IMR-90 (cell line): ENCODE data around the gene GALNT7. TPM values are rescaled to one million over a fixed set of nuclear protein-coding genes. Genes with fewer than 3 reads are reported as not detected.

Source experiments
- ATAC-seq: fragments of 200-7000 bp; cut with Tn5 transposase; 2 replicates; pipeline ENCODE4 v1.9.1; 2020; ENCODE audit warnings: low read depth, mild to moderate bottlenecking, moderate library complexity
- BruUV-seq: library from RNA; stranded (reverse); fragments of 400-500 nt; replicated peaks from 2 replicates; lab custom pipeline; 2021; lab: Mats Ljungman, UMichigan
- CTCF ChIA-PET: fragments of 300-600 bp; formaldehyde crosslinking; extraction: SDS; loops from one replicate; lab custom pipeline; 2021; ENCODE audit warnings: antibody characterized with exemption; lab: Yijun Ruan, JAX
- POLR2A ChIA-PET: fragments of 300-600 bp; sonication (Branson Sonifier 250); formaldehyde crosslinking; loops from one replicate; lab custom pipeline; 2022; ENCODE audit warnings: antibody characterized with exemption; ENCODE audit not compliant: unreplicated experiment; lab: Charles Lee
- DNase-seq: peaks from one replicate; pipeline ENCODE4 v3.0.0; 2013
- H2AFZ ChIP-seq: replicated peaks from 2 replicates; pipeline ENCODE3; 2013; ENCODE audit warnings: low read length, mild to moderate bottlenecking; ENCODE audit not compliant: poor library complexity
- H2AK5ac ChIP-seq: 2 replicates; pipeline ENCODE4 v1.6.1; 2013; ENCODE audit warnings: low read depth, low read length, inconsistent platforms
- H2AK9ac ChIP-seq: replicated peaks from 2 replicates; pipeline ENCODE3; 2013; ENCODE audit warnings: mild to moderate bottlenecking, low read depth, low read length, moderate library complexity; ENCODE audit not compliant: poor library complexity
- H2BK120ac ChIP-seq: 2 replicates; pipeline ENCODE4 v1.6.1; 2013; ENCODE audit warnings: low read depth, low read length, inconsistent platforms
- H2BK15ac ChIP-seq: 3 replicates; pipeline ENCODE4 v1.6.1; 2013; ENCODE audit warnings: low read depth, low read length, inconsistent platforms
- H2BK20ac ChIP-seq: 2 replicates; pipeline ENCODE4 v1.6.1; 2013; ENCODE audit warnings: low read depth, mild to moderate bottlenecking, inconsistent platforms, low read length, moderate library complexity
- H2BK5ac ChIP-seq: 2 replicates; pipeline ENCODE4 v1.6.1; 2013; ENCODE audit warnings: mild to moderate bottlenecking, low read depth, low read length, inconsistent platforms; ENCODE audit not compliant: poor library complexity, severe bottlenecking
- H3K14ac ChIP-seq: replicated peaks from 2 replicates; pipeline ENCODE4 v1.6.1; 2013; ENCODE audit warnings: low read depth, low read length, inconsistent platforms
- H3K18ac ChIP-seq: 2 replicates; pipeline ENCODE4 v1.6.1; 2013; ENCODE audit warnings: low read depth, low read length, control low read depth
- H3K23ac ChIP-seq: 2 replicates; pipeline ENCODE4 v1.6.1; 2013; ENCODE audit warnings: low read depth, low read length, inconsistent platforms
- H3K27ac ChIP-seq: 2 replicates; pipeline ENCODE4 v1.5.1; 2013; ENCODE audit warnings: mild to moderate bottlenecking, control low read depth, low read length; ENCODE audit not compliant: insufficient read depth
- H3K27me3 ChIP-seq: 2 replicates; pipeline ENCODE4 v1.6.1; 2013; ENCODE audit warnings: low read length; ENCODE audit not compliant: control insufficient read depth, insufficient read depth
- H3K36me3 ChIP-seq: 2 replicates; pipeline ENCODE4 v1.6.1; 2013; ENCODE audit warnings: low read length, mixed read lengths; ENCODE audit not compliant: control insufficient read depth, insufficient read depth
- H3K4ac ChIP-seq: 2 replicates; pipeline ENCODE4 v1.6.1; 2013; ENCODE audit warnings: low read depth, low read length, inconsistent platforms
- H3K4me1 ChIP-seq: 2 replicates; pipeline ENCODE4 v1.6.1; 2013; ENCODE audit warnings: low read length, mixed read lengths; ENCODE audit not compliant: control insufficient read depth, insufficient read depth
- H3K4me2 ChIP-seq: 2 replicates; pipeline ENCODE4 v1.6.1; 2013; ENCODE audit warnings: low read depth, mild to moderate bottlenecking, control low read depth, low read length, moderate library complexity
- H3K4me3 ChIP-seq: 2 replicates; pipeline ENCODE4 v1.5.1; 2013; ENCODE audit warnings: low read depth, mild to moderate bottlenecking, control low read depth, low read length, moderate library complexity; ENCODE audit not compliant: insufficient read depth
- H3K56ac ChIP-seq: 2 replicates; pipeline ENCODE4 v1.6.1; 2013; ENCODE audit warnings: low read length, inconsistent platforms; ENCODE audit not compliant: insufficient read depth; ENCODE audit errors: extremely low read depth
- H3K79me1 ChIP-seq, 2 experiments: 2 replicates each; pipeline ENCODE4 v1.6.1; 2013; ENCODE audit warnings: low read length in 2 of 2, inconsistent platforms in 1 of 2, low read depth in 1 of 2
- H3K9ac ChIP-seq: 2 replicates; pipeline ENCODE4 v1.6.1; 2013; ENCODE audit warnings: low read depth, low read length, control low read depth
- H3K9me1 ChIP-seq: 2 replicates; pipeline ENCODE4 v1.6.1; 2013; ENCODE audit warnings: low read length, inconsistent platforms; ENCODE audit not compliant: insufficient read depth
- H3K9me3 ChIP-seq: 2 replicates; pipeline ENCODE4 v1.6.1; 2013; ENCODE audit warnings: low read length; ENCODE audit not compliant: control insufficient read depth, insufficient read depth
- H4K20me1 ChIP-seq: 2 replicates; pipeline ENCODE4 v1.6.1; 2013; ENCODE audit warnings: low read length, inconsistent platforms; ENCODE audit not compliant: insufficient read depth
- H4K5ac ChIP-seq: 2 replicates; pipeline ENCODE4 v1.6.1; 2013; ENCODE audit warnings: mild to moderate bottlenecking, low read depth, low read length, control low read depth
- H4K8ac ChIP-seq, 2 experiments: 2 replicates each; pipeline ENCODE4 v1.6.1; 2013; ENCODE audit warnings: low read depth in 2 of 2, low read length in 2 of 2, control low read depth in 1 of 2, inconsistent platforms in 1 of 2
- H4K91ac ChIP-seq: 2 replicates; pipeline ENCODE4 v1.6.1; 2013; ENCODE audit warnings: low read depth, low read length, inconsistent platforms; ENCODE audit not compliant: insufficient read depth
- ELK1 ChIP-seq: fragments of 150-350 bp; IDR thresholded peaks from 2 replicates; pipeline ENCODE4 v1.6.1; 2016; ENCODE audit warnings: low read depth, mild to moderate bottlenecking, low read length, moderate library complexity, borderline replicate concordance
- FOS ChIP-seq: fragments of 150-350 bp; IDR thresholded peaks from 2 replicates; pipeline ENCODE4 v1.6.1; 2016; ENCODE audit warnings: low read depth, low read length
- MXI1 ChIP-seq: IDR thresholded peaks from 2 replicates; pipeline ENCODE4 v1.6.1; 2012; ENCODE audit warnings: low read depth, mild to moderate bottlenecking, low read length, moderate library complexity, borderline replicate concordance
- RAD21 ChIP-seq: IDR thresholded peaks from 2 replicates; pipeline ENCODE4 v1.6.1; 2012; ENCODE audit warnings: low read length, improper control_type of control experiment
- RFX5 ChIP-seq: IDR thresholded peaks from 2 replicates; pipeline ENCODE4 v1.8.0; 2012; ENCODE audit warnings: low read depth, mild to moderate bottlenecking, low read length, moderate library complexity
- USF2 ChIP-seq: fragments of 150-350 bp; IDR thresholded peaks from 2 replicates; pipeline ENCODE4 v1.6.1; 2017; ENCODE audit warnings: mild to moderate bottlenecking, antibody characterized with exemption, low read length, low read depth
- WGBS, 2 experiments: methylation state at CpG; one replicate each; pipeline versions ENCODE4 v1.1.5 to v1.1.7; 2013; ENCODE audit warnings: missing lambda C conversion rate in 2 of 2; ENCODE audit not compliant: insufficient read length in 1 of 2; ENCODE audit errors: extremely low coverage in 2 of 2; 5-methylcytosine and 5-hydroxymethylcytosine counted together
- dilution Hi-C: fragments of 300-500 bp; cut with HindIII; formaldehyde crosslinking; loops from one replicate; pipeline ENCODE4 v1.14.3; 2018; ENCODE audit warnings: low sequenced_read_pairs; ENCODE audit not compliant: unreplicated experiment
- in situ Hi-C: fragments of 300-500 bp; cut with MboI; formaldehyde crosslinking; loops from 3 replicates; pipeline ENCODE4 v1.14.3; 2019; ENCODE audit warnings: low sequenced_read_pairs, inconsistent platforms, mixed read lengths
- intact Hi-C: fragments of 100-400 bp; cut with micrococcal nuclease; formaldehyde crosslinking; loops from 2 replicates; pipeline ENCODE4 v1.10.0; 2022
- polyA plus RNA-seq, 3 experiments: library from polyadenylated mRNA; depleted of rRNA; stranded (reverse); fragments of >200 nt; gene quantifications; 2 replicates each; pipeline ENCODE4 v1.2.3, GENCODE V29; 2012; ENCODE audit warnings: low replicate concordance in 1 of 3
- total RNA-seq: library from RNA; depleted of rRNA; stranded (reverse); fragments of >200 nt; gene quantifications from 2 replicates; pipeline ENCODE4 v1.2.3, GENCODE V29; 2012

GALNT7 gene
- total and polyA plus RNA-seq, 2 of the 4 experiments (the other 2 are of a cell fraction): 19.1 to 31.2 TPM

GRCh38 chr4:173287486-173287885 lies 118.9 kb downstream of the GALNT7 start:
- H3K9me1 ChIP-seq: no peaks in the 10 kb centered on the region
- no peak overlapping the region for H2BK120ac ChIP-seq
- H3K27ac ChIP-seq: no peak overlapping the region
- no peak overlapping the region for H3K18ac ChIP-seq
- ChIA-PET POLR2A (no interaction called here), CTCF (interaction anchor here (0.6 to 1.3 kb wide), 3 partner anchors 14 to 855 kb away, joined by 3 to 6 read pairs (median 4); no protein-coding TSS in a partner anchor)
- no peak overlapping the region for H4K5ac ChIP-seq
- H3K36me3 ChIP-seq: no peaks in the 10 kb centered on the region
- no TSS peak for BruUV-seq
- no peak overlapping the region for H3K4me3 ChIP-seq
- H2AK9ac ChIP-seq: no peak overlapping the region
- H3K23ac ChIP-seq: no peak overlapping the region
- DNase-seq: no peak
- H4K91ac ChIP-seq: no peak overlapping the region
- in situ Hi-C loops (no loop called here), dilution Hi-C loops (no loop called here), intact Hi-C loops (no loop called here)
- H3K4me2 ChIP-seq: no peak overlapping the region
- H3K9me3 ChIP-seq: peaks cover 20% of the 10 kb centered on the region
- no peak for ATAC-seq
- no peak overlapping the region for H2AFZ ChIP-seq
- H3K4me1 ChIP-seq: no peaks in the 10 kb centered on the region
- H4K20me1 ChIP-seq: no peaks in the 10 kb centered on the region
- H3K9ac ChIP-seq: no peak overlapping the region
- no peak overlapping the region for H2BK15ac ChIP-seq
- WGBS, 2 experiments: no CpG with 5 or more reads among the region's 2 CpGs
- TF ChIP-seq FOS (no peak), RFX5 (no peak), MXI1 (no peak), ELK1 (no peak), USF2 (no peak), RAD21 (no peak)
- H3K27me3 ChIP-seq: no peaks in the 10 kb centered on the region
- no peak overlapping the region for H2AK5ac ChIP-seq
- H4K8ac ChIP-seq: no peak overlapping the region
- H3K4ac ChIP-seq: no peak overlapping the region
- no peaks in the 10 kb centered on the region for H3K79me1 ChIP-seq
- no peak overlapping the region for H2BK5ac ChIP-seq
- H2BK20ac ChIP-seq: no peak overlapping the region
- H3K56ac ChIP-seq: no peak overlapping the region
- no peak overlapping the region for H3K14ac ChIP-seq
